HepG2 (cell line): Measurements from ENCODE around the gene MYO1B. TPM values are rescaled to one million over a fixed set of nuclear protein-coding genes. Genes with fewer than 3 reads are reported as not detected.
A peak's percentile ranks its signal among the peaks of the same experiment; 100 is the strongest.

ENCODE experiments used
- ATAC-seq: fragments of 200-7000 bp; cut with Tn5 transposase; 3 replicates; pipeline ENCODE4 v1.9.1; 2020; ENCODE audit warnings: mild to moderate bottlenecking, moderate library complexity
- BruUV-seq: library from RNA; stranded (reverse); fragments of 400-500 nt; replicated peaks from 2 replicates; lab custom pipeline; 2021; lab: Mats Ljungman, UMichigan
- CTCF ChIA-PET: fragments of 300-600 bp; formaldehyde crosslinking; extraction: SDS; loops from one replicate; lab custom pipeline; 2021; ENCODE audit warnings: low total read pairs, inconsistent platforms, low intra/inter-chr PET ratio; lab: Yijun Ruan, JAX
- POLR2A ChIA-PET: fragments of 350-600 bp; sonication (Branson Sonifier 250); formaldehyde crosslinking; loops from one replicate; lab custom pipeline; 2020; ENCODE audit warnings: antibody characterized with exemption, inconsistent platforms; lab: Yijun Ruan, JAX
- DNase-seq: peaks from one replicate; pipeline ENCODE4 v3.0.0-alpha.2; 2015; ENCODE audit warnings: low spot score
- FAIRE-seq: peaks from 3 replicates; lab custom pipeline; 2011; peaks lifted over from hg19 to GRCh38; lab: Jason Lieb, UNC
- H2AFZ ChIP-seq: one replicate; pipeline ENCODE4 v1.6.1; 2011; ENCODE audit warnings: low read length, inconsistent platforms
- H3K27ac ChIP-seq: fragments of 300-600 bp; 3 replicates; pipeline ENCODE4 v1.8.0; 2011; ENCODE audit warnings: mixed run types, mild to moderate bottlenecking, mixed read lengths, low read length, inconsistent platforms; ENCODE audit not compliant: insufficient read depth; ENCODE audit errors: extremely low read length
- H3K27me3 ChIP-seq, 2 experiments: fragments of 200-600 bp in 1 of 2; 2 replicates in 1 of 2; 3 replicates in 1 of 2; pipeline versions ENCODE4 v1.6.0 to v1.8.0; 2011; ENCODE audit warnings: low read length in 2 of 2, mild to moderate bottlenecking in 2 of 2, moderate library complexity in 2 of 2, inconsistent platforms in 1 of 2; ENCODE audit not compliant: insufficient read depth in 2 of 2, control insufficient read depth in 1 of 2
- H3K36me3 ChIP-seq, 2 experiments: fragments of 200-600 bp in 1 of 2; replicated peaks in 1 of 2; 2 replicates in 1 of 2; 3 replicates in 1 of 2; pipeline versions ENCODE4 v1.5.1 to v1.8.0; 2011; ENCODE audit warnings: low read length in 2 of 2, inconsistent platforms in 1 of 2; ENCODE audit not compliant: insufficient read depth in 2 of 2, control insufficient read depth in 1 of 2
- H3K4me1 ChIP-seq: 2 replicates; pipeline ENCODE4 v1.5.1; 2012; ENCODE audit warnings: low read length, inconsistent platforms; ENCODE audit not compliant: insufficient read depth
- H3K4me2 ChIP-seq: 2 replicates; pipeline ENCODE4 v1.6.0; 2011; ENCODE audit warnings: low read depth, low read length, inconsistent platforms
- H3K4me3 ChIP-seq, 3 experiments: fragments of 200-600 bp in 1 of 3; sonication (generic), shearing (Covaris generic) in 1 of 3; replicated peaks in 1 of 3; 2 replicates each; pipeline ENCODE4 v1.5.1; 2011 to 2016; ENCODE audit warnings: low read length in 3 of 3, inconsistent platforms in 2 of 3, low read depth in 2 of 3, mild to moderate bottlenecking in 2 of 3, control low read depth in 1 of 3, mixed read lengths in 1 of 3; ENCODE audit not compliant: insufficient read depth in 1 of 3
- H3K79me2 ChIP-seq: one replicate; pipeline ENCODE4 v1.6.1; 2011; ENCODE audit warnings: low read length, inconsistent platforms; ENCODE audit not compliant: insufficient read depth
- H3K9ac ChIP-seq: 2 replicates; pipeline ENCODE4 v1.6.0; 2011; ENCODE audit warnings: mild to moderate bottlenecking, low read depth, low read length, inconsistent platforms; ENCODE audit not compliant: insufficient read depth
- H3K9me3 ChIP-seq: 2 replicates; pipeline ENCODE4 v1.5.1; 2012; ENCODE audit warnings: mild to moderate bottlenecking, low read length
- H4K20me1 ChIP-seq: 2 replicates; pipeline ENCODE4 v1.6.0; 2011; ENCODE audit warnings: inconsistent platforms, mild to moderate bottlenecking, low read length, moderate library complexity; ENCODE audit not compliant: insufficient read depth
- HIC2 ChIP-seq: sonication (generic); formaldehyde crosslinking; IDR thresholded peaks from 2 replicates; pipeline ENCODE4 v1.9.0; 2022; ENCODE audit warnings: low read depth, missing genetic modification reagents
- RNF2 ChIP-seq: fragments of 450-650 bp; conservative IDR thresholded peaks from 2 replicates; pipeline ENCODE4 v1.6.1; 2016; ENCODE audit warnings: low read depth
- SCMH1 ChIP-seq: sonication (generic); formaldehyde crosslinking; IDR thresholded peaks from 2 replicates; pipeline ENCODE4 v1.9.0; 2021; ENCODE audit warnings: missing genetic modification reagents, mild to moderate bottlenecking, borderline replicate concordance
- SOX6 ChIP-seq, 2 experiments: fragments of 450-650 bp in 1 of 2; sonication (generic) in 1 of 2; formaldehyde crosslinking in 1 of 2; IDR thresholded peaks; 2 replicates each; pipeline versions ENCODE4 v1.4.0 to v1.6.1; 2017 to 2020; ENCODE audit warnings: antibody characterized with exemption in 1 of 2, mild to moderate bottlenecking in 1 of 2, missing genetic modification reagents in 1 of 2
- TP53 ChIP-seq: sonication (generic); formaldehyde crosslinking; conservative IDR thresholded peaks from 2 replicates; pipeline ENCODE4 v1.4.0; 2020; ENCODE audit warnings: missing genetic modification reagents
- ZNF230 ChIP-seq: sonication (generic); formaldehyde crosslinking; IDR thresholded peaks from 2 replicates; pipeline ENCODE4 v1.4.0; 2020; ENCODE audit warnings: mild to moderate bottlenecking, missing genetic modification reagents
- ZNF616 ChIP-seq: sonication (generic); formaldehyde crosslinking; IDR thresholded peaks from 2 replicates; pipeline ENCODE4 v1.5.0; 2020; ENCODE audit warnings: low read depth, mild to moderate bottlenecking, missing genetic modification reagents
- ZNF784 ChIP-seq: sonication (generic); formaldehyde crosslinking; IDR thresholded peaks from 2 replicates; pipeline ENCODE4 v1.5.1; 2020; ENCODE audit warnings: missing genetic modification reagents, mild to moderate bottlenecking, borderline replicate concordance
- WGBS: methylation state at CpG from one replicate; pipeline ENCODE4 v1.1.6; 2017; ENCODE audit warnings: low lambda C conversion rate; 5-methylcytosine and 5-hydroxymethylcytosine counted together
- in situ Hi-C: cut with HindIII; loops from 2 replicates; pipeline ENCODE4 v1.10.0; 2017; ENCODE audit warnings: low pct_unique_long_range_greater_than_20kb; ENCODE audit not compliant: extremely low pct_ligation_motif_present
- intact Hi-C: fragments of 100-400 bp; cut with micrococcal nuclease; formaldehyde crosslinking; loops from one replicate; pipeline ENCODE4 v1.10.0; 2022; ENCODE audit not compliant: unreplicated experiment
- polyA plus RNA-seq, 8 experiments: library from polyadenylated mRNA; depleted of rRNA in 3 of 8; stranded (reverse) in 7 of 8; unstranded in 1 of 8; fragments of >200 nt; fragmentation: Illumina TruSeq in 4 of 8; extraction: Trizol in 4 of 8; gene quantifications; 2 replicates each; pipeline versions ENCODE4 v1.2.1 to v1.2.3, GENCODE V29; 2011 to 2016; ENCODE audit warnings: low read depth in 4 of 8, missing spikeins in 1 of 8, mixed read lengths in 1 of 8; ENCODE audit not compliant: insufficient read depth in 1 of 8
- total RNA-seq, 5 experiments: library from RNA; depleted of rRNA; stranded (reverse); fragments of >200 nt; fragmentation: Illumina TruSeq; extraction: Trizol; gene quantifications; 2 replicates each; pipeline ENCODE4 v1.2.3, GENCODE V29; 2016; ENCODE audit warnings: low read depth in 1 of 5
- TF ChIP-seq, protein P1 (sequence below): sonication (generic); formaldehyde crosslinking; IDR thresholded peaks from 2 replicates; pipeline ENCODE4 v1.5.0; 2020; ENCODE audit warnings: mild to moderate bottlenecking, missing genetic modification reagents, borderline replicate concordance
- TF ChIP-seq, protein P2 (sequence below): sonication (generic); formaldehyde crosslinking; IDR thresholded peaks from 2 replicates; pipeline ENCODE4 v1.4.0; 2020; ENCODE audit warnings: missing genetic modification reagents

MYO1B gene
- total and polyA plus RNA-seq, 2 of the 13 experiments (the other 11 are each of a cell fraction or from before 2014, with no cell fraction given) = 36.9 to 89.8 TPM

GRCh38 chr2:191225690-191226089 lies 19.5 kb upstream of the MYO1B start:
- 63% methylated on average over 1 of the region's 1 CpG for WGBS
- no peak overlapping the region for H3K9ac ChIP-seq
- BruUV-seq = no TSS peak
- intact Hi-C loops = no loop called here
- ChIA-PET POLR2A (no interaction called here), CTCF (no interaction called here)
- no peaks in the 10 kb centered on the region for H3K36me3 ChIP-seq
- no peaks in the 10 kb centered on the region for H3K9me3 ChIP-seq
- H3K4me2 ChIP-seq = no peak overlapping the region
- ATAC-seq = no peak
- no peaks in the 10 kb centered on the region for H3K27me3 ChIP-seq
- H4K20me1 ChIP-seq = no peaks in the 10 kb centered on the region
- no peak overlapping the region for H2AFZ ChIP-seq
- no peaks in the 10 kb centered on the region for H3K79me2 ChIP-seq
- H3K4me1 ChIP-seq = no peaks in the 10 kb centered on the region
- in situ Hi-C loops = no loop called here
- H3K27ac ChIP-seq = no peak overlapping the region
- H3K4me3 ChIP-seq = no peak overlapping the region
- peak; percentile 26 for FAIRE-seq
- no peak for DNase-seq
- no peak for TF ChIP-seq ZNF616 (CRISPR knock-in tag)
- TF ChIP-seq HIC2 (CRISPR knock-in tag) = no peak
- TF ChIP-seq SCMH1 (CRISPR knock-in tag) = no peak
- TF ChIP-seq TP53 (CRISPR knock-in tag) = no peak
- no peak for TF ChIP-seq ZNF784 (CRISPR knock-in tag)
- TF ChIP-seq, protein P1, sequence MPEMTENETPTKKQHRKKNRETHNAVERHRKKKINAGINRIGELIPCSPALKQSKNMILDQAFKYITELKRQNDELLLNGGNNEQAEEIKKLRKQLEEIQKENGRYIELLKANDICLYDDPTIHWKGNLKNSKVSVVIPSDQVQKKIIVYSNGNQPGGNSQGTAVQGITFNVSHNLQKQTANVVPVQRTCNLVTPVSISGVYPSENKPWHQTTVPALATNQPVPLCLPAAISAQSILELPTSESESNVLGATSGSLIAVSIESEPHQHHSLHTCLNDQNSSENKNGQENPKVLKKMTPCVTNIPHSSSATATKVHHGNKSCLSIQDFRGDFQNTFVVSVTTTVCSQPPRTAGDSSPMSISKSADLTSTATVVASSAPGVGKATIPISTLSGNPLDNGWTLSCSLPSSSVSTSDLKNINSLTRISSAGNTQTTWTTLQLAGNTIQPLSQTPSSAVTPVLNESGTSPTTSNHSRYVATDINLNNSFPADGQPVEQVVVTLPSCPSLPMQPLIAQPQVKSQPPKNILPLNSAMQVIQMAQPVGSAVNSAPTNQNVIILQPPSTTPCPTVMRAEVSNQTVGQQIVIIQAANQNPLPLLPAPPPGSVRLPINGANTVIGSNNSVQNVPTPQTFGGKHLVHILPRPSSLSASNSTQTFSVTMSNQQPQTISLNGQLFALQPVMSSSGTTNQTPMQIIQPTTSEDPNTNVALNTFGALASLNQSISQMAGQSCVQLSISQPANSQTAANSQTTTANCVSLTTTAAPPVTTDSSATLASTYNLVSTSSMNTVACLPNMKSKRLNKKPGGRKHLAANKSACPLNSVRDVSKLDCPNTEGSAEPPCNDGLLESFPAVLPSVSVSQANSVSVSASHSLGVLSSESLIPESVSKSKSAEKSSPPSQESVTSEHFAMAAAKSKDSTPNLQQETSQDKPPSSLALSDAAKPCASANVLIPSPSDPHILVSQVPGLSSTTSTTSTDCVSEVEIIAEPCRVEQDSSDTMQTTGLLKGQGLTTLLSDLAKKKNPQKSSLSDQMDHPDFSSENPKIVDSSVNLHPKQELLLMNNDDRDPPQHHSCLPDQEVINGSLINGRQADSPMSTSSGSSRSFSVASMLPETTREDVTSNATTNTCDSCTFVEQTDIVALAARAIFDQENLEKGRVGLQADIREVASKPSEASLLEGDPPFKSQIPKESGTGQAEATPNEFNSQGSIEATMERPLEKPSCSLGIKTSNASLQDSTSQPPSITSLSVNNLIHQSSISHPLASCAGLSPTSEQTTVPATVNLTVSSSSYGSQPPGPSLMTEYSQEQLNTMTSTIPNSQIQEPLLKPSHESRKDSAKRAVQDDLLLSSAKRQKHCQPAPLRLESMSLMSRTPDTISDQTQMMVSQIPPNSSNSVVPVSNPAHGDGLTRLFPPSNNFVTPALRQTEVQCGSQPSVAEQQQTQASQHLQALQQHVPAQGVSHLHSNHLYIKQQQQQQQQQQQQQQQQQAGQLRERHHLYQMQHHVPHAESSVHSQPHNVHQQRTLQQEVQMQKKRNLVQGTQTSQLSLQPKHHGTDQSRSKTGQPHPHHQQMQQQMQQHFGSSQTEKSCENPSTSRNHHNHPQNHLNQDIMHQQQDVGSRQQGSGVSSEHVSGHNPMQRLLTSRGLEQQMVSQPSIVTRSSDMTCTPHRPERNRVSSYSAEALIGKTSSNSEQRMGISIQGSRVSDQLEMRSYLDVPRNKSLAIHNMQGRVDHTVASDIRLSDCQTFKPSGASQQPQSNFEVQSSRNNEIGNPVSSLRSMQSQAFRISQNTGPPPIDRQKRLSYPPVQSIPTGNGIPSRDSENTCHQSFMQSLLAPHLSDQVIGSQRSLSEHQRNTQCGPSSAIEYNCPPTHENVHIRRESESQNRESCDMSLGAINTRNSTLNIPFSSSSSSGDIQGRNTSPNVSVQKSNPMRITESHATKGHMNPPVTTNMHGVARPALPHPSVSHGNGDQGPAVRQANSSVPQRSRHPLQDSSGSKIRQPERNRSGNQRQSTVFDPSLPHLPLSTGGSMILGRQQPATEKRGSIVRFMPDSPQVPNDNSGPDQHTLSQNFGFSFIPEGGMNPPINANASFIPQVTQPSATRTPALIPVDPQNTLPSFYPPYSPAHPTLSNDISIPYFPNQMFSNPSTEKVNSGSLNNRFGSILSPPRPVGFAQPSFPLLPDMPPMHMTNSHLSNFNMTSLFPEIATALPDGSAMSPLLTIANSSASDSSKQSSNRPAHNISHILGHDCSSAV (CRISPR knock-in tag) = no peak
- TF ChIP-seq ZNF230 = no peak
- TF ChIP-seq RNF2 = no peak
- TF ChIP-seq SOX6 (IDR thresholded peaks at IDR 0.05) = no peak
- no peak for TF ChIP-seq SOX6 (CRISPR knock-in tag; IDR thresholded peaks at IDR 0.05)
- TF ChIP-seq, protein P2, sequence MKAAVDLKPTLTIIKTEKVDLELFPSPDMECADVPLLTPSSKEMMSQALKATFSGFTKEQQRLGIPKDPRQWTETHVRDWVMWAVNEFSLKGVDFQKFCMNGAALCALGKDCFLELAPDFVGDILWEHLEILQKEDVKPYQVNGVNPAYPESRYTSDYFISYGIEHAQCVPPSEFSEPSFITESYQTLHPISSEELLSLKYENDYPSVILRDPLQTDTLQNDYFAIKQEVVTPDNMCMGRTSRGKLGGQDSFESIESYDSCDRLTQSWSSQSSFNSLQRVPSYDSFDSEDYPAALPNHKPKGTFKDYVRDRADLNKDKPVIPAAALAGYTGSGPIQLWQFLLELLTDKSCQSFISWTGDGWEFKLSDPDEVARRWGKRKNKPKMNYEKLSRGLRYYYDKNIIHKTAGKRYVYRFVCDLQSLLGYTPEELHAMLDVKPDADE = no peak
